Measurements from ENCODE around the gene SPDYE4. TPM values are rescaled to one million over a fixed set of nuclear protein-coding genes. Genes with fewer than 3 reads are reported as not detected.

The SPDYE4 gene
- total and polyA plus RNA-seq, 2 experiments from 2014 or later, result not detected

DNA sequence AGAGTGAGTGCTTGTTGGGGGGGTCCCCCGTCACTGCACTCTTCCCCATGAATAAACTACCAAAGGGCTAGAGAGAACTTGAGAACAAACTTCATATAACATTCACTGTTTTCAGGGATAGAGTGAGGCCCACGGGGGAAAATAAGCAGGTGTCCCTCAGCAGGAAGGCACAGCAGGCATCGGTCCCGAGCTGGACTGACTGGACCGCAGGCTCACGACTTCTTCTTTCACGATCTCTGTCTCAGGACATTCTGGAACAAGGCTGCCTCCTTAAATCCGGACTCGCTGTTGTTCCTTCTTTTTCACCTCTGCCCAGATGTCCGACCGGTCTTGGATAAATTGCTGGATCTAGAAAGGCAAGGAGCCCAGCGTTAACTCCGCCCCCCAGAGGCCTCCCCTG is 28.5 kb downstream of the SPDYE4 start:
- no peaks in the 10 kb centered on the region for H3K9me3 ChIP-seq (ENCODE audit: low read depth)
- no peaks in the 10 kb centered on the region for H3K27me3 ChIP-seq
- H3K4me3 ChIP-seq, result no peak overlapping the region
- H3K36me3 ChIP-seq, result no peaks in the 10 kb centered on the region
- H3K27ac ChIP-seq, result no peak overlapping the region
- H3K4me1 ChIP-seq (ENCODE audit: low read depth), result no peaks in the 10 kb centered on the region
- no peak for DNase-seq (ENCODE audit: low read depth in 1 of 2, low spot score in 1 of 2)
- TF ChIP-seq, protein P1, sequence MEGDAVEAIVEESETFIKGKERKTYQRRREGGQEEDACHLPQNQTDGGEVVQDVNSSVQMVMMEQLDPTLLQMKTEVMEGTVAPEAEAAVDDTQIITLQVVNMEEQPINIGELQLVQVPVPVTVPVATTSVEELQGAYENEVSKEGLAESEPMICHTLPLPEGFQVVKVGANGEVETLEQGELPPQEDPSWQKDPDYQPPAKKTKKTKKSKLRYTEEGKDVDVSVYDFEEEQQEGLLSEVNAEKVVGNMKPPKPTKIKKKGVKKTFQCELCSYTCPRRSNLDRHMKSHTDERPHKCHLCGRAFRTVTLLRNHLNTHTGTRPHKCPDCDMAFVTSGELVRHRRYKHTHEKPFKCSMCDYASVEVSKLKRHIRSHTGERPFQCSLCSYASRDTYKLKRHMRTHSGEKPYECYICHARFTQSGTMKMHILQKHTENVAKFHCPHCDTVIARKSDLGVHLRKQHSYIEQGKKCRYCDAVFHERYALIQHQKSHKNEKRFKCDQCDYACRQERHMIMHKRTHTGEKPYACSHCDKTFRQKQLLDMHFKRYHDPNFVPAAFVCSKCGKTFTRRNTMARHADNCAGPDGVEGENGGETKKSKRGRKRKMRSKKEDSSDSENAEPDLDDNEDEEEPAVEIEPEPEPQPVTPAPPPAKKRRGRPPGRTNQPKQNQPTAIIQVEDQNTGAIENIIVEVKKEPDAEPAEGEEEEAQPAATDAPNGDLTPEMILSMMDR (IDR thresholded peaks at IDR 0.05; ENCODE audit: low read depth, low read length), result no peak

DNA sequence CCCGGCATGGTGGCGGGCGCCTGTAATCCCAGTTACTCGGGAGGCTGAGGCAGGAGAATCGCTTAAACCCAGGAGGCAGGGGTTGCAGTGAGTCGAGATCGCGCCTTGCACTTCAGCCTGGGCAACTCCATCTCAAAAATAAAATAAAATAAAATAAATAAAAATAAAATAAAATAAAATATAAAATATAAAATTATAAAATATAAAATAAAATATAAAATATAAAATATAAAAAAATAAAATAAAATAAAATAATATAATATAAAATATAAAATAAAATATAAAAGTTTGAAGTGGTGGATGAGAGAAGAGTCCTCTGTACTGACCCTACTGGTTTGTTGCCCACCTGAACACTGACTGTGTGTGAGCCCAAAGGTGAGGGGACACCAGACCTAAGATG is 28.9 kb downstream of the SPDYE4 start:
- H3K4me1 ChIP-seq (ENCODE audit: low read depth), result no peaks in the 10 kb centered on the region
- H3K27ac ChIP-seq, result no peak overlapping the region
- no peak for DNase-seq (ENCODE audit: low read depth in 1 of 2, low spot score in 1 of 2)

DNA sequence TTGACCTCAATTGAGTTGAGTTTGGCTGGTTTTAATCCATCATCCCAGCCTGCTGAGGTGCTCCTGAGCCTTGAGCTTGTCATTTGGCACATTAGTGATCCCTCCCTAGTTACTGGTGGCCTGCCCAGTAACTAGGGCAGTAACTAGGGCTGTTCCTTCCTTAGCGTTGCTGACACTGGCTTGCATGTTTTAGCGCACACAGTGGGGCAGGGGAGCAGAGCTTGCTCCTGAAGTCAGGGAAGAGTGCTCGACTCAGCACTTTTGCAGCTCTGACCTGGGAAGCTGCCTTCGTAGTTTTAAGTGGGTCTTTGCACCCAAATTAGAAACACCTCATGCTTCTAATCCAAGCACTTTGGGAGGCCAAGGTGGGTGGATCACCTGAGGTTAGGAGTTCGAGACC is 29.4 kb downstream of the SPDYE4 start:
- Histone ChIP-seq H3K9me3 (ENCODE audit: low read depth) (no peaks in the 10 kb centered on the region), H3K4me1 (ENCODE audit: low read depth) (no peaks in the 10 kb centered on the region), H3K4me3 (no peak overlapping the region), H3K36me3 (no peaks in the 10 kb centered on the region), H3K27ac (no peak overlapping the region), H3K27me3 (no peaks in the 10 kb centered on the region)
- DNase-seq (ENCODE audit: low read depth in 1 of 2, low spot score in 1 of 2), result no peak
- TF ChIP-seq, protein P1 (IDR thresholded peaks at IDR 0.05; ENCODE audit: low read depth, low read length), result no peak

More for the DNA sequence above, 28.9 kb downstream of the SPDYE4 start:
- TF ChIP-seq, protein P1 (IDR thresholded peaks at IDR 0.05; ENCODE audit: low read depth, low read length), result no peak
- Histone ChIP-seq H3K36me3 (no peaks in the 10 kb centered on the region), H3K4me3 (no peak overlapping the region), H3K9me3 (ENCODE audit: low read depth) (no peaks in the 10 kb centered on the region), H3K27me3 (no peaks in the 10 kb centered on the region)

DNA sequence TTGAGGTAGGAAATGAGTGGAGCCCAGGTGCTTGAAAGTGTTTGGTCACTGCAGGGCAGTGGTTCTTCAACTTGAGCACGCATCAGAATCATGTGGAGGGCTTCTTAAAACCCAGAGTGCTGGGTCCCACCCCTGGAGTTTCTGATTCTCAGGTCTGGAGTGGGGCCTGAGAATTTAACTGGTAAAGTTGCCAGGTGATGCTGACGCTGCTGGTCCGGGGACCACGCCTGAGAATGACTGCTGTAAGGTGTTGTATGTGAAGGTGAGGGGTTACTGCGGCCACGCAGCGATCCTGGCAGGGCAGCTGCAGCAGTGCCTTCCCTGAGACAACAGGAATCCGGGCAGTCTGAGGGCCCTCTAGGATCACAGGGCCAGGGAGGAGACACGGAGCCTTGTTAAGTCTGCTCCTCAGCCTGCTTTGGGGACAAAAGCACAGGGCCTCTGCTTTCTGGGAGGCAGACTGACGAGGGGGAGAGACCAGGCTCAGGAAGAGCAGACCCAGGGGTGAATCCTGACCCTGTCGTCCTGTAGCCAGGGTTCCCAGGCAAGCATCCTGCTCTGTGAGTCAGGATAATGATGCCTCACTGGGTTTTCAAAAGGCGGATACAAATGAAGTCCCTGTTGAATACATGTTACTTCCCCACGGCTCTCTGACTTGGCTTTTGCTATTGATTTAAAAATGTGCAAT is 30.0 kb downstream of the SPDYE4 start:
- Histone ChIP-seq H3K9me3 (ENCODE audit: low read depth) (no peaks in the 10 kb centered on the region), H3K4me3 (no peak overlapping the region), H3K27ac (no peak overlapping the region), H3K27me3 (no peaks in the 10 kb centered on the region), H3K4me1 (ENCODE audit: low read depth) (no peaks in the 10 kb centered on the region), H3K36me3 (no peaks in the 10 kb centered on the region)
- TF ChIP-seq, protein P1 (IDR thresholded peaks at IDR 0.05; ENCODE audit: low read depth, low read length), result no peak
- DNase-seq (ENCODE audit: low read depth in 1 of 2, low spot score in 1 of 2), result peak in 1 of 2 donors; percentile 17

DNA sequence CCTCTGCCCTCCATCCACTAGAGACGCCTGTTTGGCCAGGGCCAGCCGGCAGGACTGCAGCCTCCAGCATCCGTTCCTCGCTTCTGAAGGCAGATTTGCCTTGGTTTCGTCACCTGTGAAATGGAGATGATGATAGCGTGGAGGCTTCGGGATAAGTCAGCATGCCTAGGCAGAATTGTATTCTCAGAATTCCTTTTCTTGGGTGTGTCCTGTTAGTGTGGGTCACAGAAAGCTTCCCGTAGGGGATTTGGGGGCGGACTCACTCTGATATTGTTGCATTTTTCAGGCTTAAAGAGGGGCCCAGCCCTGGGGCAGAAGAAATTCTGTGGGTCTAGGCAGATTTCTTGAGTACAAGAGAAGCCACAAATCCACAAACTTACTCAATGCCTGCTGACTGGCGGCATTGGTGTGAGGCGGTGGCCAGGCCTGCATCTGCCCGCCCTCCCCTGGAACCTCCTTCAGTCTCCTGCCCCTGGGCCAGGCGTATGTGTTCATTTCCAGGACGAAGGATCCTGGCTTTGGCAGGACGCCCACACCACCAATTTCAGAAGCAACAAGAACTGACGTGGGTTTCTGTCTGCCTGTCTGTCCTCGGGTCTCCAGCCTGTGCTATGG is 31.3 kb downstream of the SPDYE4 start:
- Histone ChIP-seq H3K4me1 (ENCODE audit: low read depth) (no peaks in the 10 kb centered on the region), H3K4me3 (no peak overlapping the region), H3K36me3 (no peaks in the 10 kb centered on the region), H3K27me3 (no peaks in the 10 kb centered on the region), H3K27ac (no peak overlapping the region), H3K9me3 (ENCODE audit: low read depth) (no peaks in the 10 kb centered on the region)
- TF ChIP-seq, protein P1 (IDR thresholded peaks at IDR 0.05; ENCODE audit: low read depth, low read length), result no peak
- DNase-seq (ENCODE audit: low read depth in 1 of 2, low spot score in 1 of 2), result peak in 1 of 2 donors; percentile 92

All from cardiac muscle cell (in vitro differentiated cells and primary cell).